Left forelimb (tissue), 1 donor: ENCODE measurements around the gene PRDM10.
A peak's percentile ranks its signal among the peaks of the same experiment; 100 is the strongest.
"Not testable (repeated sequence)": the region's sequence is repeated elsewhere in the genome, so short reads cannot be mapped to it uniquely, and the experiment has no call there.

Experiments used
- DNase-seq: peaks from one replicate; pipeline ENCODE4 v3.0.0-alpha.2; 2018; ENCODE audit warnings: low spot score

Gene PRDM10

GRCh38 chr11:129895126-129896041 lies 107.3 kb downstream of the PRDM10 start, which contains the start of gene NFRKB:
Gene NFRKB, minus strand, starts transcription at chr11:129895578. Its CDS starts 2,729 bp downstream, at chr11:129892849.
- peak; percentile 93 for DNase-seq

GRCh38 chr11:129894278-129895125 lies 108.1 kb downstream of the PRDM10 start:
- DNase-seq = no peak

GRCh38 chr11:129888451-129888850 lies 114.2 kb downstream of the PRDM10 start:
- DNase-seq = no peak

DNA sequence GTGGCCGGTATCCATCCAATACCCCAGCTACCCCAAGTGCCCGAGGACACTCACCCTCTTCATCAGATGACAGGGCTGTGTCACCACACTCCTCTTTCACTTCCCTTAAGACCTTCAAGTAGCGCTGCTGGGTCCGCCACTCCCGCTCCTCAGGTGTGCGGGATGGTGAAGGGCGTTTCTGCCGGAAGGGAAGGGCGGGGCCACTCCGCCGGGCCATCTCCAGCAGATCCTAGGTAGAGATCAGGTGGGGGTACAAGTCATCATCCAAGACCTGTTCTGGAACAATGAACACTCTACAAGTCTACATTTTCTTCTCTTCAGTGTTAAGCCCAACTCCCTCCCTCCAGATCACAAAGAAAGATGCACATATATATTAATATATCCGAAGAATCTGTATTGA lies 117.3 kb downstream of the PRDM10 start:
- DNase-seq = no peak

DNA sequence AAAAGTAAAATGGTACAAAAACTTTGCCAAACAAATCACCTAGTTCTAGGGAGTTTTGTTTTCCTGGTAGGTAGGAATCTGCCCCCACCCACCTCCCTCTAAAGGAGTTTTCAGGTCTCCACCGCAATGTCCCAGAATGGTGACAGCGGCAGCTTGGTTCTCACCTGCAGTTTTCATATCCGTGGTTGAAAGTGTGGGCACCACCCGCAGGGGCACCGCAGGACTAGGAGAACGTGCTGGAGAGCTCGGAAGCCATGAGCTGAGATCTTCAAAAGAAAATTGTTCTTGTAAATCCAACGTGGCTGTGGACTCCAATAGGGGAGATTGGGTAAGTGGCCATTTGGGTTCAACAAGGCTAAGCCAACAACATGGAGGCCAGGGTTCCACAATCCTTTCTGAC lies 118.1 kb downstream of the PRDM10 start:
- no peak for DNase-seq

GRCh38 chr11:129881570-129882170 lies 121.0 kb downstream of the PRDM10 start:
- no peak for DNase-seq

DNA sequence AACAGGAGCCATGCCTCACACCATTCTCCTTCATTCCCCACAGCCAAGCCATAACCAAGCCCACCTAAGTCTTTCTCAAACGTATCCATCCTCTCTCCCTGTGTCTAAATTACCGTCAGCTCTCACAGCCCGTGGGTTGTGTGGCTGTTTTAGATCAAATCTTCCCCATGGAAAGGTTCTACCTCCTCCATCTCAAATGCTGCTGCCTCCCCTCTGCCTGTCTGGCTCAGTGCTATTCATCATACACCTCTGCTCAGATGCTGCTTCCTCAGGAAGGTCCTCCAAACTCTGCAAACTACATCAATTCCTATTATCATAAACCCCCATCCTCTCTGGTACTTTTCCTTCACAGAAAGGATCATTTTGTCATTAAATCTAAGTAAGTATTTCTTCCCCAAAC lies 122.3 kb downstream of the PRDM10 start:
- DNase-seq = no peak

DNA sequence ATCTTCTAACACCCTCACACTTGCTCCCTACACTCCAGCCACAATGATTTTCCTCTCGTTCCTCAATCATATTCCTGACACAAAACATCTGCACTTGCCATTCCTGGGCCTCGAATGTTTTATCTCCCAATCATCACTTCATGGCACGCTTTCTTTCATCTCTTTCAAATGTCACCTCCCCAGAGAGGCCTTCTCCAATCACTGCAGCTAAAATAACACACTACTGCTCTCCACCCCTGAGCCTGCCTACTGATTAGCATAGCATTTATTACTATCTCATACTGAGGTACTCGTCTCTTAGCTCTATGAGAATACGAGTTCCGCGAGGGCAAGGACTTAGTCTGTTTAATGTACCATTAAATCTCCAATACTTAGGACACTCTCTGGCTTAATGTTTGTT lies 130.7 kb downstream of the PRDM10 start:
- DNase-seq = no peak

DNA sequence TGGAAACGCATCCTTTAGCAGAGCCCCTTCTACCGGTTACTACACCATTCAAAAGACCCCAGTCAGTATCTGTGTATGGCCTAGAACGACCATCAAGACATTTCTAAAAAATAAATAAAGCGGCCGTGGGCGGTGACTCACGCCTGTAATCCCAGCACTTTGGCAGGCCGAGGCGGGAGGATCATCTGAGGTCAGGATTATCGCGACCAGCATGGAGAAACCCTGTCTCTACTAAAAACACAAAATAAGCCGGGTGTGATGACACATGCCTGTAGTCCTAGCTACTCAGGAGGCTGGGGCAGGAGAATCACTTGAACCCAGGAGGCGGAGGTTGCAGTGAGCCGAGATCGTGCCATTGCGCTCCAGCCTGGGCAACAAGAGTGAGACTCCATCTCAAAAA lies 134.0 kb downstream of the PRDM10 start:
- not testable (repeated sequence) for DNase-seq

DNA sequence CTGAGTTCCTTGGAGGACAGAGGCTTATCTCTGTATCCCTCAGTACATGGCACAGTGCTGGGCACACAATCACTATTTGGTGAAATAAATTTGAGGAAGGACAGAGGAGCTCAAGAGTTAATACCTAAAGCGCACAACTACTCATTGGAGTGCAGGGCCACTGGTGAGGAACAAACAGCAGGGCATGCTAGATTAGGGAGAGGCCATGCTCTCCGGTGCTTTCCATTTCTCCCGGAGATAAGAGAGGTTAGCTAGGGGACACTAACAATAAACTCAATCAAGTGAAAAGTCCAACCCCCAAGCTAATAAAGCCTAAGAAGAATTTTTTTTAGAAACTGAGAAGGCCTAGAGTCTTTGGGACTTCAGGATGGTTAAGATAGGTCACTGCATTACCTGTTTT lies 136.3 kb downstream of the PRDM10 start:
- no peak for DNase-seq

DNA sequence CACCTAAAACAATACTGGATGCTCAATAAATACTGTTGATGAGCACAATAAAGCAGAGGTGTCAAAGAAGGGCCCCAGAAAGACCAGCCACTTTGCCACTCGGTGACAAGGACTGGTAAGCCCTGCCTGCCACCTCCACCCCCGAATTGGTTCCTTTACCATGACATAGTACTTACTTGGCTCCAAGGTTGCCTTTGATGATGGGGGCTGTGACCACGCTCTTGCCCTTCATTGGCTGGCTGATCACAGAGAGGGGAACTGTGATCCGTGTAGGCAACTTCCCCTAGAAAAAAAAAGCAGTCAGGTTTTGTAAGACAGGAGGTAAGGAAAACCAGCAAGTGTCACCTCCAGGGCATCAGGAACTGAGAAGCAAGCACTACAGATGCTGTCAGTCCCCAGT lies 136.9 kb downstream of the PRDM10 start:
- DNase-seq = no peak

- no peak for DNase-seq
Observed at GRCh38 chr11:129864811-129865210, 137.8 kb downstream of the PRDM10 start.

DNA sequence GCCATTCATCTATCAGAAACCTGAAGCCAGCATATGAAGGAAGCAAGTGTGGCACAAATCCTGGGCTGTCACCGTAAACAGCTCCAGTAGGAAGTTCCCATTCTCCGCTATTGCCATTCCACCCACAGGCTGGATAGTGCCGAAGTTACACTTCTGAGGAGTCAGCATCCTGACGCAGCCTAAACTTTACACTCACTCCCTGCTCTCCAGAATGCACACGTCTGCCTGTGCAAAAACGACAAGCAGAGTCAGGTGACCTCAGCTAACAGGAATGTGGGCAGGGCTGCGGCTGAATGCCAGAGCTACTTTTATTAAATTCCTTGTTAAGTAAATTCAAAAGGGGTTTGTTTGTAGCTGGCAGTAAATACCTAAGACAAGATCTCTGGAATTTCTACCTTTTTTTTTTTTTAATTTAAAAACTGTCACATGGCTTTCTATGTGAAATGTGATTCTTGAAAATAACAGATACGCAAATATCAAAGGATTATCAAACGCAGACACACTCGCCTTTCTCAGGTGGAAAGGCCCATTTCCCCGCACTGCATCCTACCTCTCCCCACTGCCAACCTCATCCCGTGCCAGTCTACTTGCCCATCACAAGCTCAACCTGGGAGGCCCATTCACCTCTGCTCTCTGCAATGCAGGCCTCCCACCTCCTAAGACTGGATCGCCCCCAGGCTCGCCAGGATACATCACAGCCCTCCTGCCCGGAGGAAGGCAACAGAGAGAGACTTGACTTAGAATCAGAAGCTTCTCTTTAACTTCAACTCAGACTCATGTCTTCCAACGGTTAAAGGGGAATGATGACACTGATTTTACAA lies 140.7 kb downstream of the PRDM10 start:
- DNase-seq = no peak

DNA sequence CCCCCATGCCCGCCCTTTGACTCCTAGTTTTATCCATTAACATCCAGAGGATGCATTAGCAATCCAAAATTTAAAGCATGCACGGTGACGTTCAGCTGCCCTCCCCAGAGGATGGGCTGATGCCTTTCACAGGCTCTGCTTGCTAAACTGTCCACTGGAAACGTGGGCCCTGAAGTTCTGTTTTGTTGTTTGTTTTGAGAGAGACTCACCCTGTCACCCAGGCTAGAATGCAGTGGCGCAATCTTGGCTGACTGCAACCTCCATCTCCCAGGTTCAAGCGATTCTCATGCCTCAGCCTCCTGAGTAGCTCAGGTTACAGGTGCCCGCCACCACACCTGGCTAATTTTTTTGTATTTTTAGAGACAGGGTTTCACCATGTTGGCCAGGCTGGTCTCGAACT lies 146.6 kb downstream of the PRDM10 start:
- DNase-seq = no peak

DNA sequence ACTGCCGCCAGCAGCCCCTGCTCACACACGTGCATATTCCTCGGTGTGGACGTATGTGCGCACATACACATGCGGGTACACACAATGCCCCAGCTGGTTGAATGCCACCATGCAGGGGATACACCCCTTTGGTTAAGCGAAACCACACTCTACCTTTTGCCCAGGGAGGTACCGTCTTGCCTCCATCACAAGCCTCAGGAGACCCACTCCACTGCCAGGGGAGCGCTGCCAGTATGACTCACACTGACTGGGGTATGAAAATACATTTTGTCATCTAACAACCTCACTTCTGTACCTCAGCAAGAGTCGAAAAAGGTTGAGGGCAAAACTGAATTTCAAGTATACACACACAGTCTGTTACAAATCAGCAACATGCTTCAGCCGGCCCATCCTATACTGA lies 147.5 kb downstream of the PRDM10 start:
- DNase-seq = no peak

DNA sequence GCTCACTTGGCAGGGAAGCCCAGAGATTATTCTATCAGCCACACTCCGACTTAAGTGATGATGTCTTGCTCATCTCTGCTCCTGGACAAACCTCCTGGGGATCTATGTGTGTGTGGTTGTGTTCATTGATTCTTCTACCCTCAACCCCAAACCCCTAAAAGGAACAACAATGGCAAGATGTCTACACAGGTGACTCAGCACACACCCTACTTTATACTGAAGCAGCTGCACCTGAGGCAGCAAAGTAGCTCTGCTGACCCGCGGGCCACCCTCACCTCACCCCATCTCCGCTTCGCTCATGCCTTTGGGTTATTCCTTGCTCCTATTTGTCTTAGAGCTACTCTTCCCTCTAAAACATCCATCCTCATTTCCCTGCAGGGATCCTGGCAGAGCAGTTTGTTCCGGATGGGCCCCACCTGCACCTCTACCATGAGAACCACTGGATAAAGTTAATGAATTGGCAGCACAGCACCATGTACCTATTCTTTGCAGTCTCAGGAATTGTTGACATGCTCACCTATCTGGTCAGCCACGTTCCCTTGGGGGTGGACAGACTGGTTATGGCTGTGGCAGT lies 148.3 kb downstream of the PRDM10 start:
- no peak for DNase-seq

DNA sequence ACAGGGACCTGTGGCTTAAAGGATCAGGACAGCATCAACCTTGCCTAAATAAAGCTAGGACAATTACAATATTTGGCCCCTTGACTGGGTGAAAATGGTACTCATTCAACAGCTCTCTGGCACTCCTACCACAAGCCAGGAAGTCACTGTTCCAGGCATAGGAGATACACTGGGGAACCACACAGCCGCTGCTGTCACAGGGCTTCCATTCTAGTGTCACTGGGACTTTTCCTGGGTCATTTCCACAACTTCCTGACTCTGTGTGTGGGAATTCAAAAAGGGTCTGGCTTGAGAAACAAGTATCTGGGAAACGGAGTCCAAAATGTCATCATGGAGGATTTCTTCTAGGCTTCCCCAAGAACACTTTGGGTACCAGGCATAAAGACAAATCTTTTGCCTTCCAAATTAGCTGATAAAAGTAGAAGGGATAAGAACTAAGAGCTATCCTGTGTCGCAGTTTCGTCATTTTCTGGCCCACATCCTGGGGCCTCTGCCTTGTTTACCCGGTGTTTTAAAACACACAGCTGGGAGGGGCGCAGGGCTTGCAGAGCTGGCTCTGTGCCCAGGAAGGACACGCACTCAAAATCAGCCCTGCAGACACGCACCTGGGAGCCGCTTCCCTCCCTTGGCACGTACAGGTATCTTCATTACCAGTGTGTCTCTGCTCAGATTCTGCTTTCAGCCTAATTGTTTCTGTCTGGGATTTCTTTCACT lies 149.0 kb downstream of the PRDM10 start:
- DNase-seq = no peak

DNA sequence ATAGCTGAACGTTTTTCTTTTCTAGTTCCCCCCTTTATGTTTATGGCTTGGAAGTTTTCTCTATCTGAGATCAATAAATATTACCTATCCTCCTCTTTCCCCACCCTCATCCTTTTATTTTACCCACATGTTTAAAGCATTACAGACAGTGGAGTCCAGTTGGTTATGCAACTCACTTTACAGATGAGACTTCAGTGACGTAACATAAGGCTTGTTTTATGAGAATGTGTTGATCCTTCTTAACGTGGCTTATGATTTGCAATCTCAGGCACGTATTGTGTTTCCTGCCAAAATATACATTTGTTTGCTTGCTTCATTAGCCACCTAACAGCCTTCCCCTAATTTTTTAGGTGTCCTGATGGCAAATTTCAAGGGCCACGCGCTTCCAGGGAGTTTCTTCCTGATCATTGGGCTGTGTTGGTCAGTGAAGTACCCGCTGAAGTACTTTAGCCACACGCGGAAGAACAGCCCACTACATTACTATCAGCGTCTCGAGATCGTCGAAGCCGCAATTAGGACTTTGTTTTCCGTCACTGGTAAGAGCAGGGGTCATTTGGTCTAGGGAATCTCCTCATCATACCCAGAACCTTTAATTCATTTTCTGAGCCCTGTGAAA lies 150.4 kb downstream of the PRDM10 start:
- DNase-seq = no peak
